Lower lobe of right lung (tissue), 2 donors: ENCODE results near the gene CCDC74A. TPM values are rescaled to one million over a fixed set of nuclear protein-coding genes. Genes with fewer than 3 reads are reported as not detected.
"Not testable (repeated sequence)": the region's sequence is repeated elsewhere in the genome, so short reads cannot be mapped to it uniquely, and the experiment has no call there.

Experiments
- ATAC-seq, 2 donors: fragments of 200-7000 bp; cut with Tn5 transposase; one replicate each; pipeline ENCODE4 v1.9.1; 2020 to 2022; ENCODE audit warnings: mild to moderate bottlenecking in 2 of 2, moderate library complexity in 2 of 2
- DNase-seq: peaks from one replicate; pipeline ENCODE4 v3.0.0-alpha.2; 2020
- H3K27ac ChIP-seq: fragments of 200-600 bp; one replicate; pipeline ENCODE4 v1.8.0; 2022
- H3K27me3 ChIP-seq: fragments of 200-600 bp; one replicate; pipeline ENCODE4 v1.8.0; 2022; ENCODE audit warnings: low read depth
- H3K36me3 ChIP-seq: fragments of 200-600 bp; one replicate; pipeline ENCODE4 v1.8.0; 2022; ENCODE audit warnings: mild to moderate bottlenecking
- H3K4me1 ChIP-seq: fragments of 200-600 bp; one replicate; pipeline ENCODE4 v1.8.0; 2022
- H3K4me3 ChIP-seq: fragments of 200-600 bp; one replicate; pipeline ENCODE4 v1.8.0; 2022; ENCODE audit warnings: mild to moderate bottlenecking
- H3K9me3 ChIP-seq: fragments of 200-600 bp; one replicate; pipeline ENCODE4 v1.8.0; 2022
- CTCF ChIP-seq: fragments of 200-600 bp; IDR thresholded peaks from one replicate; pipeline ENCODE4 v1.8.0; 2022; ENCODE audit warnings: antibody characterized with exemption, mild to moderate bottlenecking
- intact Hi-C: fragments of 100-400 bp; cut with DNase I; formaldehyde crosslinking; loops from one replicate; pipeline ENCODE4 v1.11.0; 2022
- total RNA-seq: library from RNA; stranded (reverse); fragmentation: NEBNext Ultra II Directional; extraction: Animal tissue kit (Norgen Biotek cat#: 25700); gene quantifications from one replicate; pipeline ENCODE4 v1.2.1, GENCODE V29; 2021
- donor health status: DM: no; HTN: yes; CAD: no; lungs with severe emphysema.

CCDC74A gene
- total RNA-seq, 1 donor from 2014 or later = 4.9 TPM

DNA sequence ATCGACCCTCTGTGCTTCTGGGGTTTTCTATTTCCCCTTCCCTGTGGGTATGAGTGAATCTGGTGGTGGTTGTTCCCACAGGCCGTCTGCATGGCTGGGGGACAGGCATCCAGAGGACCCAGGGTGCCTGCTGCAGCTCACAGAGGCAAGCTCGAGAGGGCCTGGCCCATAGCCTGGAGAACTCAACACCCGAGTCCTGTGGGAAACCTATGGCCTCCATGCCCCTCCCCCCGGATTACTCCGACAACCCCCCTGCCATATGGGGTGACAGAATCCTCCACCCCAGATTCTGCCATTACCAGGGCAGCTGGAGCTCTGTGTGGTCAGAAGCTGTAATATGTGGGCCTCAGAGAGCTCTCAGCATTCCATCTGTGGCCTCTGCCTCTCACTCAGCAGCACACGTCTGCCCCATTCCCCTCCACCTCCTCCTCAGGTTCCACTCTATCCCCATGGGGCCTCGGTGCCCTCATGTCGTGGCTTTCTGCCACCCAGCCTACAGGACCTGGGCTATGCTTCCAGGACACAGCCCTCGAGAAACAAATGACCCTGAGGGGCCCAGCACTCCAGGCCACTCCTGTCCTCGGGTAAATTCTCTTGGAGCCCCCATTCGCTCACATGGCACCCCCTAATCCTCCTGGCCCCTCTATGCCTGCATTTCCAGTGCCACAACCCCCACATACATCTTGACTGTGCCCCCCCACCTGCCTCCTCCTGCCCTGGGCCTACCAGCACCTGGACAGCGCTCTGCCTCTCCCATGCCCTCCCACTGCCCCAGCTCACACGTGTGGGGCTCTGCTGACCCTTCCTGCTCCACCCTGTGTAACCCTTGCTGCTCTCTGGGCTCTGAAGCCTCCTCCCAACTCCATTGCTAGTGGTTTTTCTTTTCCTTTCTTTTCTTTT, 39.1 kb upstream of the CCDC74A start:
- intact Hi-C loops = no loop called here
- no peaks in the 10 kb centered on the region for H3K9me3 ChIP-seq
- H3K36me3 ChIP-seq = peaks cover 6% of the 10 kb centered on the region
- H3K27ac ChIP-seq = no peak overlapping the region
- no peak for TF ChIP-seq CTCF
- peaks cover 10% of the 10 kb centered on the region for H3K4me1 ChIP-seq
- DNase-seq = no peak
- no peak overlapping the region for H3K4me3 ChIP-seq
- H3K27me3 ChIP-seq = no peaks in the 10 kb centered on the region
- no peak for ATAC-seq

GRCh38 chr2:131490616-131491468, 36.8 kb upstream of the CCDC74A start:
- H3K27me3 ChIP-seq, DNase-seq, H3K9me3 ChIP-seq, ATAC-seq, H3K36me3 ChIP-seq, intact Hi-C loops, H3K27ac ChIP-seq: not testable (repeated sequence)
- H3K4me1 ChIP-seq = peaks cover 23% of the 10 kb centered on the region
- H3K4me3 ChIP-seq = peak overlapping the region; percentile 78

- Histone ChIP-seq H3K4me1 (peaks cover 23% of the 10 kb centered on the region), H3K4me3 (peak overlapping the region; percentile 78)
- intact Hi-C loops, H3K27ac ChIP-seq, H3K27me3 ChIP-seq, H3K9me3 ChIP-seq, DNase-seq, H3K36me3 ChIP-seq: not testable (repeated sequence)
- peak; percentile 13 to 43 for ATAC-seq
These were observed 36.2 kb upstream of the CCDC74A start for GRCh38 chr2:131491469-131491836.

DNA sequence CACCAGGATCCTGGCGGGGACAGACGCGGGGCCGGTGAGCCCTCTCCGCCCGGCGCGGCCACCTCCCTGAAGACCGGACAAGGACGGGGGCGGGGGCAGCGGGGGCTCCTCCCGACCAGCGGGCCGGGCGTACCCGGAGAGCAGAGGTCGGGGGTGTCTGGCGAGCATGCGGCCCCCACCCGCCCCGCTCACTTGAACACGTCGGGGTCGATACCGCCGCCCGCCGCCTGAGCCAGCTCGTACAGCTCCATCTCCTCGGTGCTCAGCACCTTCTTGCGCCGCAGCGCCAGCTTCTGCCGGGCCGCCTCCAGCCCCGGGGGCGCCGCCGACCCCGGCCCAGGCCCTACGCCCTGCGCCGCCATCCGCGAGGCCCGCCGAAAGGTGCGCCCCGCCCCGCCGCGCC, 35.7 kb upstream of the CCDC74A start, which contains the start of gene MZT2A:
MZT2A (minus strand) TSS at position 383 of the 403 bp plus-strand sequence; CDS start at position 362, 21 bp downstream.
- Histone ChIP-seq H3K4me3 (peak within 1 kb of the TSS; percentile 78), H3K27ac (peak within 1 kb of the TSS; percentile 89), H3K4me1 (peaks cover 23% of the 10 kb centered on the region)
- H3K27me3 ChIP-seq, intact Hi-C loops, H3K9me3 ChIP-seq, H3K36me3 ChIP-seq, DNase-seq: not testable (repeated sequence)
- peak in 1 of 2 donors; percentile 6 for ATAC-seq

DNA sequence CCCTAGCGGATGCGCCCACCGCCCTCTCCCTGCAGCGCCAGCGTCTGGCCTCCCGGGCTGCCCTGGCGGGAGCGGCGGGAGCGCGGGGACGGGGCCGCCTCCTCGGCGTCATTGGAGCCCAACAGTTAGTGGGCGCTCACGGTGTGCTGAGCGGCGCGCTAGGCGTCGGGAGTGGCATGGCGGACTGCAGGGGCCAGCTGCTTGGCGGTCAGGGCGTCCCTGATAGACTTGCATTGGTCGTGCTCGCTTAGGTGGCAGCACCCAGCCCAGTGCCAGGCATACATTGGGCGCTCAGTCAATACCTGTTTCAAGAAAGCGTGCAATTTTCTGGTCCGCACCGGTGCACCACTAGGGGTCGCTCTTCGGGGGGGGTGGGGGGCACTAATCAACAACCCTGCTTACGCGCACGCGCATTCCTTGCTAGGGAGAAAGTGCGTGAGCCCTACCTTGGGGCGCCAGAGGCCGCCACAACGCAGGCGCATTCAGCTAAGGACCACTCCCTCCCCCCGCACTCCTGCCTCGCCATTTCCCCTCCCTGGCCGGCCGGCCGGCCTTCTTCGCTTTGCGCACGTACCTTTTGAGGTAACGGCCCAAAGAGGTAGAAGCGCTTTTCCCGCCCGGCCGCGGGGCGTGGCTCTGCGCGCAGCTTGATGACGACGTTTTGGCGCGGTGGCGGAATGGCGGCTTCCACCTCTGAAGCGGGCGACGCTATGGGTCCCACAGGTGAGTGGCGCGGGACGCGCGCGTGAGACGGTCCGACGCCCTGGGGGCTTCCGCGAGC, 35.1 kb upstream of the CCDC74A start:
- Histone ChIP-seq H3K36me3 (no peaks in the 10 kb centered on the region), H3K4me3 (peak overlapping the region; percentile 78), H3K4me1 (peaks cover 23% of the 10 kb centered on the region), H3K27ac (peak overlapping the region; percentile 89), H3K27me3 (no peaks in the 10 kb centered on the region), H3K9me3 (no peaks in the 10 kb centered on the region)
- ATAC-seq (peak; percentile 94 to 95), DNase-seq (peak; percentile 96)
- peak; percentile 71 for TF ChIP-seq CTCF
- intact Hi-C loops = no loop called here

DNA sequence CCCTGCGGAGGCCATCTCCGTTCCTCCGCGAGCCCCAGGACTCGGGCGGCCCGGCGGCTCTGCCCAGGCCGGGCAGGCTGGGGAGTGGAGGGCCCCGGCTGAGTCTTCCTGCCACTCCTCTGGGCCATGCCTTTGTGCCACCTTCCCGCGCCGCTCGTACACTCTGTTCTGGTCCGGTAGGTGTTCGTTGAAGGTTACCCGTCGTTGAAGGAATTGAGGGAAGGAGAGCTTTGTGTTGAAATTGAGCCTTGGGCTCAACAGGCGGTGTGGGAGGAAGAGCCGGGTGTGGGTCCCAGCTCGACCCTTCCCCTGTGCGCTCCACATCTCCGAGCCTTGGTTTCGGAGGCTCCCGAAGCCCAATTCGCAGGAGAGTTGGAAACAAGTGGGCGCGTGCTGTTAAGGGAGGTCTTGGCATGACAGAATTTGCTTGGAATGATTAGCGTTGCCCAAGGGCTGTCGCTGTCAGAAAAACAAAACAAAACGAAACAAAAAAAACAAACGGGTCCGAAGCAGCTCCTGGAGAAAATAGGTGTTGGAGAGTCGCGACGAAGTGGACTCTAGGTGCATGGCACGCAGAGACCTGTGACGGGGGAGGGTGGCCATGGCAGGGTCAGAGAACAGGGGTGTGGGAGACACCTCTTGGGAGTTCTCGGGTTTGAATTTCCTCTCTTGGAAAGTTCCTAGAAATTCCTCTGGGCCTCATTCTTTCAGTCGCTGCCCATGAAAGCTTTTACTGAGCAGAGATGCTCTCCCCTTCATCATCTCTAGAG, 34.3 kb upstream of the CCDC74A start:
- Histone ChIP-seq H3K4me1 (peaks cover 23% of the 10 kb centered on the region), H3K27me3 (no peaks in the 10 kb centered on the region), H3K27ac (peak overlapping the region; percentile 89), H3K36me3 (peaks cover 6% of the 10 kb centered on the region), H3K4me3 (peak overlapping the region; percentile 78), H3K9me3 (no peaks in the 10 kb centered on the region)
- intact Hi-C loops = no loop called here
- DNase-seq (no peak), ATAC-seq (peak; percentile 40 to 55)
- no peak for TF ChIP-seq CTCF

DNA sequence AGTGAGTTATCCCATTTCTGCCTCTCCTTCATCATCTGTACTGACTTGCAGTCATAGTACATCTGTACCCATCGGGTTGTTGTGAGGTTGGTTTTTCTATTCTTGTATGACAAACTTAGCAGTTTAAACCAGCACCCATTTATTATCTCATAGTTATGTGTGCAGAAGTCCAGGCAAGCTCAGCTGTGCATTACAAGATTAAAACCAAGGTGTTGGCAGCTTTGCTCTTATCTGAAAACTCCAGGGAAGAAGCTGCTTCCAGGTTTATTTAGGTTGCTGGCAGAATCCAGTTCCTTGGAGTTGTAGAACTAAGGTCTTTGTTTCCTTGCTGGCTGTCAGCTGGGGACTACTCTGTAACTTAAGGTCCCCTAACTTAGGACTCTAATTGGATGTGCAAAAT, 32.2 kb upstream of the CCDC74A start:
- intact Hi-C loops, H3K27me3 ChIP-seq, H3K4me3 ChIP-seq, H3K27ac ChIP-seq, ATAC-seq, DNase-seq, H3K9me3 ChIP-seq: not testable (repeated sequence)
- Histone ChIP-seq H3K4me1 (peaks cover 23% of the 10 kb centered on the region), H3K36me3 (peaks cover 24% of the 10 kb centered on the region)

DNA sequence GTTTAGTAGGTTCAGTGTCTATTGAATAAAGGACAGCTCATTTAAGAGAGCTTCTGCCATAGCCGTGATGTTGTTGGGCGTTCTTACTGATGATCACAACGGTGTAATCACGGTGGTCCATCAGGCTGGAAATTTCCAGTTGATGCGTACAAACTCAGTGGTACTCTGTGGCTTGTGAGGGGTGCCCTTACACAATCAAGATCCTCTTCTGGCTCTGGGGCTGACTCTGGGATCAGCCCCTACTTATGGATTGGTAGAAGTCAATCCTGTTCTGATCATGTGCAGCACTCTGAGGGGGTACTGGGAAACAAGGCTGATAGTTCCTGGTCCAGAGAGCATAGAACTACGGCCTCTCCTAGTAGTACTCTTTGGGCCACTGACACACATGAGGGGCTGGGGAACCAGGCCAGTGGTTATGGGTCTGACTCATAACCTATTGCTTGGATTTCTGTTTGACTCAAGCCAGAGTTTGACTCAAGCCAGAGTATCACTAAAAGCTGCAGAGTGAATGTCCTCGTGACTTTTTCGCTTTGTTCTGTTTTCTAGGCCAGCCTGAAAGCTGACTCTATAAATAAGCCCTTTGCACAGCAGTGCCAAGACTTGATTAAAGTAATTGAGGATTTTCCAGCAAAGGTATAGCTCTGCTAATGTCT, 29.2 kb upstream of the CCDC74A start:
- ATAC-seq, DNase-seq, H3K4me3 ChIP-seq, H3K9me3 ChIP-seq, intact Hi-C loops, H3K27ac ChIP-seq, H3K27me3 ChIP-seq: not testable (repeated sequence)
- Histone ChIP-seq H3K36me3 (peaks cover 49% of the 10 kb centered on the region), H3K4me1 (peaks cover 14% of the 10 kb centered on the region)

DNA sequence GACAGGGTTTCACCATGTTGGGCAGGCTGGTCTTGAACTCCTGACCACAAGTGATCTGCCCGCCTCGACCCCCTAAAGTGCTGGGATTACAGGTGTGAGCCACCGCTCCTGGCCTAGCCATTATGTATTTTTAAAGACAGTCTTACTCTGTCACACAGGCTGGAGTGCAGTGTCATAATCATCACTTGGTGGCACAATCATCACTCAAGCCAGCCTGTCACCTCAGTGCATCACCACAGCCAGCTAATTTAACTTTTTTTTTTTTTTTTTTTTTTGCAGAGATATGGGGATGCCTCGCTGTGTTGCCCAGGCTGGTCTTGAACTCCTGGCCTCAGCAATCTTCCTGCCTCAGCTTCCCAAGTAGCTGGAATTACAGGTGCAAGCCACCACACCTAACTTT, 24.1 kb upstream of the CCDC74A start:
- H3K4me1 ChIP-seq, H3K4me3 ChIP-seq, ATAC-seq, H3K27me3 ChIP-seq, H3K9me3 ChIP-seq, DNase-seq, H3K27ac ChIP-seq, intact Hi-C loops: not testable (repeated sequence)
- H3K36me3 ChIP-seq = peaks cover 84% of the 10 kb centered on the region
